ENCODE measurements around the gene ST6GALNAC3.

GRCh38 chr1:76027341-76027740 is 47.2 kb upstream of the ST6GALNAC3 start:
- no peak for TF ChIP-seq POLR2A (IDR thresholded peaks at IDR 0.05)
- TF ChIP-seq CTCF (IDR thresholded peaks at IDR 0.05) = no peak
